Thyroid gland (tissue), 4 donors: ENCODE measurements around the gene KRTAP12-2. TPM values are rescaled to one million over a fixed set of nuclear protein-coding genes. Genes with fewer than 3 reads are reported as not detected.

Experiments used
- DNase-seq, 2 donors: peaks; one replicate each; pipeline ENCODE4 v3.0.0-alpha.2; 2019
- H3K27ac ChIP-seq, 3 donors: fragments of 200-600 bp; sonication (generic); 1 replicate in 2 of 3; 2 replicates in 1 of 3; pipeline ENCODE4 v1.5.1; 2016 to 2019; ENCODE audit warnings: mild to moderate bottlenecking in 1 of 3, moderate library complexity in 1 of 3
- H3K27me3 ChIP-seq: fragments of 200-600 bp; sonication (generic); one replicate; pipeline ENCODE4 v1.5.1; 2019
- H3K36me3 ChIP-seq, 2 donors: fragments of 200-600 bp; sonication (generic); one replicate each; pipeline ENCODE4 v1.5.1; 2016 to 2019
- H3K4me1 ChIP-seq, 2 donors: fragments of 200-600 bp; sonication (generic); one replicate each; pipeline ENCODE4 v1.5.1; 2017 to 2019
- H3K4me3 ChIP-seq, 3 donors: fragments of 200-600 bp; sonication (generic); replicated peaks in 1 of 3; 1 replicate in 2 of 3; 2 replicates in 1 of 3; pipeline ENCODE4 v1.5.1; 2016; ENCODE audit warnings: mild to moderate bottlenecking in 1 of 3
- H3K9me3 ChIP-seq: fragments of 200-600 bp; sonication (generic); one replicate; pipeline ENCODE4 v1.5.1; 2017
- POLR2A ChIP-seq, 2 donors: fragments of 450-650 bp; IDR thresholded peaks; one replicate each; pipeline ENCODE4 v1.6.1; 2017; ENCODE audit warnings: antibody characterized with exemption in 2 of 2, mild to moderate bottlenecking in 2 of 2, moderate library complexity in 1 of 2
- WGBS, 2 donors: methylation state at CpG; one replicate each; pipeline ENCODE4 v1.1.5; 2017; 5-methylcytosine and 5-hydroxymethylcytosine counted together
- intact Hi-C: fragments of 100-400 bp; cut with DNase I; formaldehyde crosslinking; loops from one replicate; pipeline ENCODE4 v1.15.1; 2023
- total RNA-seq, 4 donors: library from RNA; depleted of rRNA; stranded (reverse); fragments of >200 nt; gene quantifications; one replicate each; pipeline ENCODE4 v1.2.3, GENCODE V29; 2016
- TF ChIP-seq, protein P1 (sequence below), 6 experiments: fragments of 200-600 bp in 3 of 6; fragments of 450-650 bp in 3 of 6; sonication (generic) in 3 of 6; IDR thresholded peaks; one replicate each; pipeline ENCODE4 v1.5.1; 2016 to 2019; ENCODE audit warnings: antibody characterized with exemption in 6 of 6, mild to moderate bottlenecking in 2 of 6, inconsistent platforms in 1 of 6, moderate library complexity in 1 of 6

The KRTAP12-2 gene, protein sequence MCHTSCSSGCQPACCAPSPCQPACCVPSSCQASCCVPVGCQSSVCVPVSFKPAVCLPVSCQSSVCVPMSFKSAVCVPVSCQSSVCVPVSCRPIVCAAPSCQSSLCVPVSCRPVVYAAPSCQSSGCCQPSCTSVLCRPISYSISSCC
- total RNA-seq, result under 1 TPM in 1 of 4 donors, not detected in 3; 0.89 TPM

DNA sequence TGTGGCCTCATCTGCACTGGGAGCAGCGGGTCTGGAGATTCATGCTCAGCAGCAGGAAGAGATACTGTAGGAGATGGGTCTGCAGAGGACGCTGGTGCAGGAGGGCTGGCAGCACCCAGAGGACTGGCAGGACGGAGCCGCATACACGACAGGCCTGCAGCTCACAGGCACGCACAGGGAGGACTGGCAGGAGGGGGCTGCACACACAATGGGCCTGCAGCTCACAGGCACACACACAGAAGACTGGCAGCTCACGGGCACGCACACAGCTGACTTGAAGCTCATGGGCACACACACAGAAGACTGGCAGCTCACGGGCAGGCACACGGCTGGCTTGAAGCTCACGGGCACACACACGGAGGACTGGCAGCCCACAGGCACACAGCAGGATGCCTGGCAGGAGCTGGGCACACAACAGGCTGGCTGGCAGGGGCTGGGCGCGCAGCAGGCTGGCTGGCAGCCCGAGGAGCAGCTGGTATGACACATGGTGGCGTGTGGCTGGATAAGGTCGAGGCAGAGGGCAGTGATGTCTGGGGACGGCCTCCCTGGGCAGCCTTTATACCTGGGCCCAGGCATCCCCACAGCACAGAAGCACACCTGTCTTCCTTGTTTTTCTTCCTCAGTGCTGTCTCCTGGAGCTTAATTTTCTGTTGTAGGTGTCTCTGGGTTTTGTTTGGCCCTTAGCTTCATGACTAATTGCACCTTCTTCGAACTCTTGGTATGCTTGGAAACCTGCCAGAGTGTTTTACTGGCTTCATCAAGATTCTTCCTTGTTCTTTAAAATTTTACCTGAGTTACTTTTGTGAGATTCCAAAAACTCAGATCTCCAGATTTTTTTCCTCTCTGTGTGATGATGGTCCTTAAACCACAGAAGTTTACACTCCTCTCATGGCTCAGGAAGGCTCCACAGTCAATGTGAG is at the start of gene KRTAP12-2:
TSS of gene KRTAP12-2 (minus strand) at position 527 of the 920 bp plus-strand sequence. CDS start at position 486, 41 bp downstream.
- no peaks in the 10 kb centered on the region for H3K27me3 ChIP-seq
- intact Hi-C loops, result no loop called here
- 65 to 83% methylated on average over 9 to 19 of the region's 19 CpGs for WGBS, 2 donors
- H3K36me3 ChIP-seq, result no peaks in the 10 kb centered on the region
- no peaks in the 10 kb centered on the region for H3K9me3 ChIP-seq
- DNase-seq, result no peak
- no peaks in the 10 kb centered on the region for H3K4me1 ChIP-seq
- TF ChIP-seq POLR2A (IDR thresholded peaks at IDR 0.05), result no peak
- TF ChIP-seq, protein P1, sequence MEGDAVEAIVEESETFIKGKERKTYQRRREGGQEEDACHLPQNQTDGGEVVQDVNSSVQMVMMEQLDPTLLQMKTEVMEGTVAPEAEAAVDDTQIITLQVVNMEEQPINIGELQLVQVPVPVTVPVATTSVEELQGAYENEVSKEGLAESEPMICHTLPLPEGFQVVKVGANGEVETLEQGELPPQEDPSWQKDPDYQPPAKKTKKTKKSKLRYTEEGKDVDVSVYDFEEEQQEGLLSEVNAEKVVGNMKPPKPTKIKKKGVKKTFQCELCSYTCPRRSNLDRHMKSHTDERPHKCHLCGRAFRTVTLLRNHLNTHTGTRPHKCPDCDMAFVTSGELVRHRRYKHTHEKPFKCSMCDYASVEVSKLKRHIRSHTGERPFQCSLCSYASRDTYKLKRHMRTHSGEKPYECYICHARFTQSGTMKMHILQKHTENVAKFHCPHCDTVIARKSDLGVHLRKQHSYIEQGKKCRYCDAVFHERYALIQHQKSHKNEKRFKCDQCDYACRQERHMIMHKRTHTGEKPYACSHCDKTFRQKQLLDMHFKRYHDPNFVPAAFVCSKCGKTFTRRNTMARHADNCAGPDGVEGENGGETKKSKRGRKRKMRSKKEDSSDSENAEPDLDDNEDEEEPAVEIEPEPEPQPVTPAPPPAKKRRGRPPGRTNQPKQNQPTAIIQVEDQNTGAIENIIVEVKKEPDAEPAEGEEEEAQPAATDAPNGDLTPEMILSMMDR (IDR thresholded peaks at IDR 0.05), result no peak
- no peak within 1 kb of the TSS for H3K27ac ChIP-seq
- no peak within 1 kb of the TSS for H3K4me3 ChIP-seq

DNA sequence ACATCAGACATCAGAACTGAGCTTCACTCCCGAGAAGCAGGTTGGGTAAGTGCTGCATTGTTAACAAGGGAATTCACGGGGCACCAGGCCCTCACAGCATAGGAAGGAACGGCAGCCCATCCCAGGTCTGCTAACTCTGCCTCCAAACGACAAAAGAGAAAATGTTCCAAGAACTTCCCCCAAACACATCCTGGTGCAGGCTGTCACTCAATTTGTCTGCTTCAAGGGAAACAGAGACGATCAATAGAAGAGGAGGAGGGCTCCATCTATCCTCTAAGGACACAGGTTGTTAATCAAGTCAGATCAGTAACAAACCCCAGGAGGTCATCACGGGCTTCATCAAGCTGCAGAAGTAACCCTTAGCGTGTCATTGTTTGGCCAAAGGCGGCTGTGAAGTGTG is 48.2 kb upstream of the KRTAP12-2 start:
- intact Hi-C loops, result no loop called here
- H3K4me3 ChIP-seq, result no peak overlapping the region
- H3K27ac ChIP-seq, result no peak overlapping the region
- peaks cover 4% of the 10 kb centered on the region for H3K27me3 ChIP-seq
- no peak for TF ChIP-seq POLR2A (IDR thresholded peaks at IDR 0.05)
- TF ChIP-seq, protein P1 (IDR thresholded peaks at IDR 0.05), result no peak
- H3K36me3 ChIP-seq, result no peaks in the 10 kb centered on the region
- no peaks in the 10 kb centered on the region for H3K9me3 ChIP-seq
- no peak for DNase-seq
- H3K4me1 ChIP-seq, result peaks cover 15 to 32% of the 10 kb centered on the region in 2 donors
- WGBS, 2 donors, result 45 to 69% methylated on average over 8 of the region's 8 CpGs

DNA sequence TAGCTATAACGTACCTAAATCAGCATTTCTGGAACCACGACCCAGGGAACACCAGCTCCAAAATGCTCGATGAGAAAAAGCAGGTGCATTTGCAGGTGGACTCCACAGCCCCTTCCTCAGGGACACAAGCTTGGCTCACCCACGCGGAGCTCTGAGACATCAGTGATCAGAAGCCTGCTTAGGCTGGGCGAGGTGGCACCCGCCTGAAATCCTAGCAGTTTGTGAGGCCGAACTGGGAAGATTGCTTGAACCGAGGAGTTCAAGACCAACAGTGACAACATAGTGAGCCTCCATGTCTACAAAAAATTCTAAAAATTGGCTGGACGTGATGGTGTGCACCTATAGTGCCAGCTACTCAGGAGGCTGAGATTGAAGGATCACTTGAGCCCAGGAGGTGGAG is 47.1 kb upstream of the KRTAP12-2 start:
- no peaks in the 10 kb centered on the region for H3K36me3 ChIP-seq
- no peak overlapping the region for H3K27ac ChIP-seq
- intact Hi-C loops, result no loop called here
- H3K9me3 ChIP-seq, result no peaks in the 10 kb centered on the region
- H3K27me3 ChIP-seq, result peaks cover 9% of the 10 kb centered on the region
- H3K4me1 ChIP-seq, result peaks cover 16 to 43% of the 10 kb centered on the region in 2 donors
- no peak overlapping the region for H3K4me3 ChIP-seq
- WGBS, 2 donors, result 95 to 97% methylated on average over 10 of the region's 10 CpGs
- no peak for DNase-seq
- TF ChIP-seq POLR2A (IDR thresholded peaks at IDR 0.05), result no peak
- TF ChIP-seq, protein P1 (IDR thresholded peaks at IDR 0.05), result no peak

DNA sequence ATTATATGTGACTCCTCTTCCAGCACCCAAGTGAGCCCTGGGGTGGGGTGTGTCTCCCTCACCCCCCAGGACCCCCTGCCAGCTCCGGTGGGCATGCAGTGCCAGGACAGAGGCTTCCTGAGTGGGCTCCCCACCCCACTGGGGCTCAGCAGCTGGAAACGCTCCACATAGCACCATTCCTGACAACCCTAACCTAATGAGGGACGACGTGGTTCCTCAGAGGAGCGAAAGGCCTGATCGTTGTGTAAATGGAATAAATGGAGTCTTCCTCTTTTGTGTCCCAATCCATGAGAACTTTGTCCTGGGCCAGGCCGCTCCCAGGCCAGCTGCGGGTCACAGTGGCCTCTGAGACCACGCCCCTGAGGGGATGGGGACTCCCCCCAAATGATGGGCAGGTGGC is 46.4 kb upstream of the KRTAP12-2 start:
- 82 to 88% methylated on average over 3 to 9 of the region's 9 CpGs for WGBS, 2 donors
- no peaks in the 10 kb centered on the region for H3K9me3 ChIP-seq
- no peaks in the 10 kb centered on the region for H3K36me3 ChIP-seq
- intact Hi-C loops, result no loop called here
- H3K27ac ChIP-seq, result no peak overlapping the region
- peaks cover 16 to 50% of the 10 kb centered on the region in 2 donors for H3K4me1 ChIP-seq
- DNase-seq, result no peak
- TF ChIP-seq, protein P1 (IDR thresholded peaks at IDR 0.05), result no peak
- no peak for TF ChIP-seq POLR2A (IDR thresholded peaks at IDR 0.05)
- no peak overlapping the region for H3K4me3 ChIP-seq
- peaks cover 6% of the 10 kb centered on the region for H3K27me3 ChIP-seq
